ENCODE data around the gene NEK9.

GRCh38 chr14:75030147-75030546 lies 96.7 kb downstream of the NEK9 start:
- TF ChIP-seq, protein P1, sequence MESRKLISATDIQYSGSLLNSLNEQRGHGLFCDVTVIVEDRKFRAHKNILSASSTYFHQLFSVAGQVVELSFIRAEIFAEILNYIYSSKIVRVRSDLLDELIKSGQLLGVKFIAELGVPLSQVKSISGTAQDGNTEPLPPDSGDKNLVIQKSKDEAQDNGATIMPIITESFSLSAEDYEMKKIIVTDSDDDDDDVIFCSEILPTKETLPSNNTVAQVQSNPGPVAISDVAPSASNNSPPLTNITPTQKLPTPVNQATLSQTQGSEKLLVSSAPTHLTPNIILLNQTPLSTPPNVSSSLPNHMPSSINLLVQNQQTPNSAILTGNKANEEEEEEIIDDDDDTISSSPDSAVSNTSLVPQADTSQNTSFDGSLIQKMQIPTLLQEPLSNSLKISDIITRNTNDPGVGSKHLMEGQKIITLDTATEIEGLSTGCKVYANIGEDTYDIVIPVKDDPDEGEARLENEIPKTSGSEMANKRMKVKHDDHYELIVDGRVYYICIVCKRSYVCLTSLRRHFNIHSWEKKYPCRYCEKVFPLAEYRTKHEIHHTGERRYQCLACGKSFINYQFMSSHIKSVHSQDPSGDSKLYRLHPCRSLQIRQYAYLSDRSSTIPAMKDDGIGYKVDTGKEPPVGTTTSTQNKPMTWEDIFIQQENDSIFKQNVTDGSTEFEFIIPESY (IDR thresholded peaks at IDR 0.05) = no peak
- TF ChIP-seq CTCF (IDR thresholded peaks at IDR 0.05; ENCODE audit: low read depth, low read length, missing input control) (no peak), MAX (IDR thresholded peaks at IDR 0.05) (no peak), YY1 (IDR thresholded peaks at IDR 0.05) (no peak), GABPA (IDR thresholded peaks at IDR 0.05 in 1 of 2, conservative IDR thresholded peaks at IDR 0.05 in 1 of 2) (no peak), SP1 (IDR thresholded peaks at IDR 0.05) (no peak), RAD21 (IDR thresholded peaks at IDR 0.05) (no peak)
